ENCODE results near the gene AP1S2. TPM values are rescaled to one million over a fixed set of nuclear protein-coding genes. Genes with fewer than 3 reads are reported as not detected.
"Not testable (repeated sequence)": the region's sequence is repeated elsewhere in the genome, so short reads cannot be mapped to it uniquely, and the experiment has no call there.

Gene AP1S2
- total RNA-seq, 1 donor, result 18.9 TPM

DNA sequence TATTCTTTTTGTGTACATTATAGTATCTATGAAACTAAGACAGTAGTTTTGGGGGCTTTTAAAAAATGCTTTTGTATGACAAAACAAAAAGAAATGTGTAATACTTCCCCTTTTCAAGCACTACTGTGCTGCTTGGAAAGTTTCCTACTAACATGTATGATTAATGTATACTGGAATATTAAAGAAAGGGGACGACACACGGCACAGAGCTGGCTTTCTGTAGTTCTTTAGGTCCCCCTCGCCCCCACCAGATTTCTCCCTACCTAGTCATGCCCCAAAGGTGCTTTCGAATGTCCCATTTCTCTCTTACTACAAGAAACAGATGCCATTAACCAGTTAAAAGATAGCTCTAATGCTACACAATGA is 1.6 kb upstream of the AP1S2 start:
- DNase-seq (ENCODE audit: low read depth in 2 of 3, low spot score in 2 of 3), result peak in 2 of 3 donors; percentile 23 to 45

DNA sequence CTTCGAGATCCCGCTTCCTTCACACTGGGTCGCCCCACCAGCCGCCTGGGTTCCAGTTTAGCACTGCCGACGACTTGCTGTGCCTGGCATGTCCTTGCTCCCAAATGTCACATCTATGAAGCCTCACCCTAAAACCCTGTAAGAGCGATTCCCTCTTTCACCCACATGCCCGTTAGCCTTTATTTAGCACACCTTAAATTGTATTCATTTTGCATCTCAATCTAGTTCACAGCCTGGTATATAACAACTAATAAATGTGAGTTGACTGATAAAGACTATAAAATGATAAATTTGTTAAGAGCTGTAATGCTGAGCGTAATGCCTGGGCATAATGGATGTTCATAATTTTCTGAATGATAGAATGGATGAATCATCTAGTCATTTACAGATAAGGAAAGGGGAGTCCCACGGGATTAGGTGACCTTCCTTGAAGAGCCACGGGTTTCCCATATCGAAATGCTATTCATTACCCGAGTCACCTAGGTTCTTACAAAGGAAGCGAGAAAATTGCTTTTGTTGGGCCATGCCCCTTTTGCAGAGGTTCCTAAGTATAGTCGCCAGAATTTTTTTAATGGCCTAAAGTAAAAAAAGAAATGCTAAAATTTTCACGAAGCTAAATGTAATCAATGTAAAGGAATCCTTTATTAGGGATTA is 1.1 kb upstream of the AP1S2 start:
- DNase-seq (ENCODE audit: low read depth in 2 of 3, low spot score in 2 of 3), result peak in 2 of 3 donors; percentile 4 to 16

DNA sequence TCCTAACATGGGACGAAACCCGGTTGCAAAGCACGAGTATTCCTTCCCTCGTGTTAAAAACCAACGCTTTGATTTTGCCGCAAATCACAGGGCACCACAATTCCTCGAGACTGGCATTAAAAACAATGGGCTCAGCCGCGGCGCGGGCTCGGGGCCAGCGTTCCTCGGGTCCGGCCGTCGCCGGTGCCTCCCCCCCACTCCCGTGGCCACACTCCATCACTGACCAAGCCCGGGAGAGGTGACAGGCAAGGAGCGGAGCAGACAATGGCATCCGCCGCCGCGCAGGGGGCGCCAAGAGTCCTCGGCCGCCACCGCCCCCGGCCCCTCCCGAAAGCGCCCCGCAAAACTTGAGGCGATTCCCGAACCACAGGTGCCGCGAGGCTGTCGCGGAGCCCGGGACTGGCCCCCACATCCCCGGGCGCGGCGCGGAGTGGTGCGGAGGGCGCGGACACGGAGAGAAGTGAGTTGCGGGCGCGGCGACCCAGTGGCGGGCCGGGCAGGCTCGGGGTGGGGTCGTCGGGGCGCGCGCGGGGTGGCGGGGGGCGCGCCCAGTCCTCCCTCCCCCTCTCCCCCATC is 445 bp downstream of the AP1S2 start:
- peak; percentile 17 to 50 (median 42) for DNase-seq (ENCODE audit: low read depth in 2 of 3, low spot score in 2 of 3)

DNA sequence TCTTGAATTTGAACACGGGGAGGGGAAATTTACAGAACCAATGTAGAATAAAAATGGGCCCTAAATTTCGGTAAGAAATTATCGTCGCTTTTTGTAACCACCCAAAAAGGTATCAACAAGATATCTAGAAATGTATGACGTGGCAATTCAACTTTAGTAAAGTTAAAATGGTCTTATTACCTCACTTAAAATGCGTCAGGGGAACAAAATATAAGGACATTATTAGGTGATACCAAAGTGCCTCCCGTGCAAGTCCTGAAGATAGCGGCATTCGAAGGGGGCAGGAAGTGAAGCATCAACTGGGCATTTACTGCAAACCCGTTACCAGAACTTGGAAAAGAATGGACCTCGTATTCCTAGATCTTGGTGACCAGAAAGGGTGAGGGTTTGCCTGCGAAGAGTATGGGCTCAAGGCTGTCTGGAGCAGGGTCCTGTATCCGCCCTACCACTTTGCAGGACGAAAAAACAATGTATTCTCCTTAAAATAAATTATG is 980 bp downstream of the AP1S2 start:
- no peak for DNase-seq (ENCODE audit: low read depth in 2 of 3, low spot score in 2 of 3)

DNA sequence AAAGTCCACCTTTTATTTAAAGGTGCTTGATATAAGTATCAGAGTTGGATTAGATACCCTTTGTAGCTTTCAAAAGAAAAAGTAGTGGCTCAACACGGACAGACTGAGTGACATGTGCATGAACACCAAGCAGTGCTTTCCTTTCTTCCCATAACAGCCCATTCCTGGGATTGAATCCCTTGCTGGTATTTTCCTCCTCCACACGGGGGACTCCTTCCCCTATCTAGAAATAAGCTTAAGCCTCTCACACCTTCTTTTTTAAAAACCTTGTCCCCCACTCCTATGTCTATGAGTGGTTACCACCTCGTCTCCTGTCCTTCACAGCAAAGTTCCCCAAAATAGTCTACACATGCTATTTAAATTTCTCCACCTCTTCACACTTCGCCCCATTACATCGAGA is 5.1 kb downstream of the AP1S2 start:
- DNase-seq (ENCODE audit: low read depth in 2 of 3, low spot score in 2 of 3), result no peak

DNA sequence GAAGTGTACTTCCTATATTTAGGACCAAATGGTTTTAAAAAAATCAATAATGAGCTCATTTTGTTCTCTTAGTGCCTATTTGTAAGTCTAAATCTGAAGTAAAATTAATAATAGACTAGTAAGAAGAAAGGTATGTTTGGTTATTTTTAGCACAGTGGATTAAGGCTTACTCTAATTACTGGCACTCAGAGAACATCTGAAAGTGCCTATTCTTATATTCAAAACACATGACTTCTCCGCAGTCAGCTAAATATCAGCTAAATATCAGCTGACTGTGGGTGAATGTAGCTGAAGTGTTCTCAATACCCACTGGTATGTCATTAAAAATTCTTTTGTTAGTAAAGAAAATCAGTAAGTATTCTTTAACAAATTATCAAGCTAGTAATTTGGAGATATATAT is 6.0 kb downstream of the AP1S2 start:
- no peak for DNase-seq (ENCODE audit: low read depth in 2 of 3, low spot score in 2 of 3)

DNA sequence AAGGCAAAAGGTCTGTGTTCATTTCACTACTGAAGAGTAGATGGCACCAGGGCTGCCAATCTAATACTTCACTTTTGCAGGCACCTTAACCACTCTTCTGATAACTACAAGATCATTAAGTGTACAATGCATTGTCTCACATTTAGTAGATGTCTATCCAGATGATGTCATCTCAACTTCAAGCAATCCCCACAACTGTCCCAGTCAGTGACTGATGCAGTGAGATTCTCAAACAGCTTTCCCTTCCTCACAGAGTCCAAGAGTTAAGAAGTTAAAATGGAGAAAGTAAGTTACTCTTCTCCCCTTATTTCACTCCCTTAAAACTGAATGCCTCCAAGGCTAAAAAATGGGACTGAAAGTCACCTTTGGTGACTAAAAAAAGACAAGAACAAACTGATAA is 10.7 kb downstream of the AP1S2 start:
- DNase-seq (ENCODE audit: low read depth in 2 of 3, low spot score in 2 of 3), result no peak

DNA sequence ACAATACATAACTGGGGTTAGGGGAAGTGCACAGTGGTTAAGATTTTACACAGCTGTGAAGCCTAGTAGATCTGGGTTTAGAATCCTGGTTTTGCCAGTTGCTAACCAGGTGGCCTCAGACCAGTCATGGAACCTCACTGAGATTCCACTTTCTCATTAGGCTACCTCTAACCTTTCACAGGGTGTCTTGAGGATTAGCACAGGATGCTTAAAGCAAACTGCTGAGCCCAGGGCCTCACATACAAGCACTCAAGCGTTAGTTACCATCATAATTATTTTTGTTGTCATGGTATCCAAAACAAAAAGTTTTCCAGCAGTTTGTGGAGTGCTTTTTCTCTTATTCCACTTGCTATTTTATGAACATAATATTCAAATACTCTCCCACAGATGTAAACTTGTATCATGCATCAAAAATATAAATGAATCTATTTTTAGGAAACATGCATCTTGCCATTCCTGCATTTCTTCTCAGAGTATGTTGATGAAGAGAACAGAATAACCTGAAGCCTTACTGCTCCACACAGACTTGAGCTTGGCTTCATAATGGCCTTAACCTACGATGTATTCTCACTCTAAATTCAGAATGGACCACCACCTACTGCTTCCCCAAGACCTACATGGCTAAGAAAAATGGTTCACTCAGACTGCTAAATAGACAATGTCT is 12.6 kb downstream of the AP1S2 start:
- DNase-seq (ENCODE audit: low read depth in 2 of 3, low spot score in 2 of 3), result no peak

DNA sequence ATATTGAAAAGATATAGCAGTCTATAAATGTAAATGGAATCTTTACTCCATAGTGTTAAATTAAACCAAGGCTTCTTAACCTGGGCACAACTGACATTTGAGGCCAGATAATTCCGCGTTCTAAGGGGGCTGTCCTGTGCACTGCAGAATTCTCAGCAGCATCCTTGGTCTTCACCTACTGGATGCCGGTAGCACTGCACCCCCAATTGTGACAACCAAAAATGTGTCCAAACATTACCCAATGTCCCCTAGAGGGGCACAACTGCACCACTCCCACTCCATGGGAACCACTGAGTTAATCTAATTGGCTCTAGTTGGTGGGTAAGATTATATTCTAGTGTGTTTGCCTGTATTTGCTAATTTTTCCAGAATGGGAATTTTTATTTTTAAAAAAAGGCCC is 16.6 kb downstream of the AP1S2 start:
- DNase-seq (ENCODE audit: low read depth in 2 of 3, low spot score in 2 of 3), result peak in 2 of 3 donors; percentile 21 to 46

DNA sequence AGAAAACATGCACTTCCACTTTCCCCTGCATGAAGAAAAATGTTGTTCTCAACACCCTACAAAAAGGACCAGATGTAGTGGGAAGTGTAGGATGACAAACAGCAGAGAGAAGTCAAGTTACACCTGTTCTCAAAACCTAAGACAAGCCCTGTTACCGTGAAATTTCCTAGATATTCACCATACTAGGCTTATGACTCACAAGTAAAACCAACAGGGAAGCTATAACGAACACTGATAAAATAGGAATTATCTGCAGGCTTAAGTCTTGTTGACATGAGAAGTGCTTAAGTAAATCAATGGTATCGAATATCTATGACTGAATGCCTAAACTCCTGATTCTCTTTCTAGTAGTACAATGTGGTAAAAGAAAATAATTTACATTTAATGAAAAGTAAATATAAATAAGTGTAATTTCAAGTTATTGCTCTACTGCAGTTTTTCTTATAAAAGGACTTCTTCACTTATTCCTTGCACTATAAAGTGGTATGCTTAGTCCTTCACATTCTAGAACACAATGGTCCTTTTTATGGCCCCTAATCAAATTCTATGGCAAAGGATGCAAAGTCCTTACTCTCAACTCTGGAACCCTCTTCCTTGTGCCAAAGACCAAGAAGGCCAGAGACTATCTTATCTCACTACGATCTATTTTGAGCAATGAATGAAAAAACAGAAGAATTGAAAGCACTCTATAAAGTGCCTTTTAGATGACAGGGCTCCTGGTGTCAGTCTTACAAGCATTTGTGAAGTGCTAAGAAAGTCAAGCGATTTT is 19.6 kb downstream of the AP1S2 start:
- no peak for DNase-seq (ENCODE audit: low read depth in 2 of 3, low spot score in 2 of 3)

DNA sequence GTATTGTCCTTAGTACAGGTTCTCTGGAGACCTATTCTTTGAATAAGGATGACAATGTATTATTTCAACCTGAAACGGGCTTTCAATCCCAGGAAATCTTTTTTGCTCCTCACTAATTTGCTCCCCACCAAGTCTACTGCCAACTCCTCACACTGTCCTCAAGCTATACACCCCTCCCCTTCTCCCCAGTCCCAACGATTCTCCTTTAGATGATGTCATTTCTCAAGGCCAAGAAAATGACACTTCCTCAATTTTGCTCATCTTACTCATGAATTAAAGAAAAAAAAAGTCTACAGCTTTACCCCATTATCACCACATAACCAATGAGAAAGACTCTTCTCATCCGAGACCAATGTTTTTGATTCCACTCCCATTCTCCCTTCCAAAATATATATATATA is 20.6 kb downstream of the AP1S2 start:
- peak in 2 of 3 donors; percentile 10 to 21 for DNase-seq (ENCODE audit: low read depth in 2 of 3, low spot score in 2 of 3)

DNA sequence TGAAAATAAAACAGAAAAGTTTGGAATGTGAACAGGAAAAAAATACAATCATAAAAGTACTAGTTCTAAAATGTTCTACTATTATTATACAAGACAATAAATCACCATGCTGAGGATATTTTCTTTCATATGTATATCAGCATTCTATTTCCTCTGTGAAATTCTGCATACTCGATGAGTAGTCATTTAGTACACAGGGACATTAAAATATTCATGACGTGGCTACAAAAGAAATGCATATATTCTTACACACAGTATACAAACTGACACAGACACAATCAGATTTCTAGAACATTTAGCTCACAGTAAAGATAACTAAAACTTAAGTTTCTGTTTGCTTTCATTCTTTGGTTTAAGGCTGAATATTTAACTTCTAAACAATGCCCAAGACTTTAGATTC is 23.3 kb downstream of the AP1S2 start:
- not testable (repeated sequence) for DNase-seq (ENCODE audit: low read depth in 2 of 3, low spot score in 2 of 3)

DNA sequence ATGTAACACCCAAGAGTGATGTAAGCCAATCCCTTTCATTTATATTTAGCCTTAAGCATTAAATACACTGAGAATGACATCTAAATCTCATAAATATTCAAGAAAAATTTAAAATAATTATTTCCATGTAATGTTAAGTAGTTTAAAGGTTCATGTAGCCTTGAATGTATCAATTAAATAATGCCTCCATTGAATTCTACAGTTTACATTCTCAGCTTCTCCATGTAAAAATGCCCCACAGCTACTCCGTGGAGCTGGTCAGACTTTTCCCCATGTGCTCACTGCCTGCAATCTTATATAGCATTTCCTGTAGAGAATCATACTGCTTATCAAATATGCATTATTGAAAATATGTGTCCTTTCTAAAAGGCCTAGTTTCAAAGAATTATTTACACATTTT is 25.4 kb downstream of the AP1S2 start:
- DNase-seq (ENCODE audit: low read depth in 2 of 3, low spot score in 2 of 3), result no peak

DNA sequence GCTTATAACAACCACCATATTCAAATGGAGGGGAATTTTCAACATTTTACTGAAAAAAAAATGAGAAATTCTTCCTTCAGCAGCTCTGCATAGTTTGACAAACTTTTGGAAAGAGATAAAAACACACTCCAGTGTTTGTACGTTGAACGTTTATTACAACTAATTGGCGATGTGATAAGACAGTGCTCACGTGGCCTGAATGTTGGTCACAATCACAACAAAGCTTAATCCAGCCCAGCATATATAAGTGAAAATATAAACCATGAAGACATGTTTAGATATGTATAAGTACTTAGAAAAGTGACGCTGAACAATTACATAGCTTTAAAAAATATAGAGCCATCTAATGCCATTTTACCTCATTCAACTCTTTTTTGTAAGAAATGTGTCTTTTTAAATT is 28.7 kb downstream of the AP1S2 start:
- no peak for DNase-seq (ENCODE audit: low read depth in 2 of 3, low spot score in 2 of 3)

DNA sequence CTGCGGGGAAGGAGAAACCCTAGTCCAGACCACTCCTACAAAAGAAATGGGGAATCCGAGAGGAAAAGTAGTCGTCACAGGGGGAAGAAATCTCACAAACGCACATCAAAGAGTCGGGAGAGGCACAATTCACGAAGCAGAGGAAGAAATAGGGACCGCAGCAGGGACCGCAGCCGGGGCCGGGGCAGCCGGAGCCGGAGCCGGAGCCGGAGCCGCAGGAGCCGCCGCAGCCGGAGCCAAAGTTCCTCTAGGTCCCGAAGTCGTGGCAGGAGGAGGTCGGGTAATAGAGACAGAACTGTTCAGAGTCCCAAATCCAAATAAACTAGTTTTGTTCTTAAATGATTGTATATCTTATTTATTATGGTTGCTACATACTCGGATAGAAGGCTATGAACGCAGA is 31.7 kb downstream of the AP1S2 start:
- DNase-seq (ENCODE audit: low read depth in 2 of 3, low spot score in 2 of 3), result no peak

DNA sequence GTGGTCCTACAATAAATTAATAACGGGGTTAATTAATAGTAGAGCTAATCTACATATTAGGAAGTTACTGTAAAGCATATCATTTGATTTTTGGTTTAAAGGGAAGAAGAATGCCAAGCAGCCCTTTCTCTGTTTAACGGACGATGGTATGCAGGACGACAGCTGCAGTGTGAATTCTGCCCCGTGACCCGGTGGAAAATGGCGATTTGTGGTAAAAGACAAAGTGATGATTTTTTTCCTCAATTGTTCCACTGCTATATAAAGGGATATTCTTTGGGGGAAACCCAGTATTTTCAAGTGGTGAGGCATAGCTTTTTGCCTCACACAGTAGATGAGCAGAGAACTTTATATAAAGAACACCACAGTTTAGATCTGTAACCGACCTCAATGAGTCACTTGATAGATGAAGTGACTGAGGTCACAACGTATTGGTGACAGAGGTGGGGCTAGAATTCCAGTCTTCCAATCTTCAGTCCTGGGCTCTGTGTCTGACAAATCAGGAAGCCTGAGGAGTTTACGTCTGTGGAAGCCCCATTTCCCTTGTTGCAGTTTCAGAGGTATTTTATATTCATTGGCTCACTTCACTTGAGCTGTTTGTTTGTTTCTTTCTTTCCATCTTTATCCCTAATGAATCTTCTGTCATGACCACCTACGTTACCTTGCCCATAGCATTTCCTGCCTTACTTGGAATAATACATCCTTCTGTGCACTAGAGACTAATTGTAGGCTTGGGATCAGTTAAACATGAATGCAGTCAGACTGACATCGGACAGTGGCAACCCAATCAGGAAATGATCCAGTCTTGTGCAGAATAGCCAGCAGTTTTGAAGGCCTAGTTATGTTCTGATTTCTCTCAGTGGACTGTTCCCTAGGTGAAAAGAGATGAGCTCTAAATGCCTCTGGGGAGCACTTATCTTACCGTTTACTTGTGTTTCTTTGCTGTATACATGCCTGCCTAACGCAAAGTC is 34.2 kb downstream of the AP1S2 start:
- no peak for DNase-seq (ENCODE audit: low read depth in 2 of 3, low spot score in 2 of 3)

DNA sequence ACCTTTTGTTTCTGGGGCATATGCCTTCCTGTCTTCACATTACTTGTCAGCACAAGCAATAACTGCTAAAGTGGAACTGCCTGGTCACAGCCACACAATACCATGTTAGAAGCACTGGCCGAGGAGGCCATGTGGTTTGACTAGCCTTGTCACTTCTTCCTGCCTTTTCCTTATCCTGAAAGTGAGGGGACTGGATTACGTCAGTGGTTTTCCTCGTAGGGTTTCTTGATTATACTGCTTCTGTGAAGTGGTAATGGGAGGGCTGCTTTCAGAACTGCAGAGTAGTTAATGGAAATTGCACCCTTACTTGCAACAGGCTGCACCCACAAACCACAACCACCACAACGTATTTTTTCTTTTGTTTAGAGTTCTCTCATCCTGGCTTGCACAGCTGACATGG is 37.7 kb downstream of the AP1S2 start:
- DNase-seq (ENCODE audit: low read depth in 2 of 3, low spot score in 2 of 3), result peak in 2 of 3 donors; percentile 9 to 10

DNA sequence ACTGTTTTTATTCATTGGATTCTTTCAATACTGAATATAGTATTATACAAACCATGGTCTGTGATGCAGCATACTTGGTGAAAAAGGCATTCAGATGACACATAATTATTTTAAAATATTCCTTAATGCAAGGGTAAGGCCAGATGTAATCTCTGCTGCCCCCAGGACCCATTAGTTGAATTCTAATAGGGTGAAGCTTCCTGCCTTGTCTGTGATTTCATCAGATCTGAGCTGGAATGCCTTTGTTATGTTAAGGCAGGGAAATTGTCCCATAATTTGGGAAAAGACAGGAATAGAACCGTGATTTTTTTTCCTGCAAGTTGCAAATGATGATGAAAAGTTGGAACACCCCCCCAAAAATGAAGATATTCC is 38.2 kb downstream of the AP1S2 start:
- DNase-seq (ENCODE audit: low read depth in 2 of 3, low spot score in 2 of 3), result no peak

DNA sequence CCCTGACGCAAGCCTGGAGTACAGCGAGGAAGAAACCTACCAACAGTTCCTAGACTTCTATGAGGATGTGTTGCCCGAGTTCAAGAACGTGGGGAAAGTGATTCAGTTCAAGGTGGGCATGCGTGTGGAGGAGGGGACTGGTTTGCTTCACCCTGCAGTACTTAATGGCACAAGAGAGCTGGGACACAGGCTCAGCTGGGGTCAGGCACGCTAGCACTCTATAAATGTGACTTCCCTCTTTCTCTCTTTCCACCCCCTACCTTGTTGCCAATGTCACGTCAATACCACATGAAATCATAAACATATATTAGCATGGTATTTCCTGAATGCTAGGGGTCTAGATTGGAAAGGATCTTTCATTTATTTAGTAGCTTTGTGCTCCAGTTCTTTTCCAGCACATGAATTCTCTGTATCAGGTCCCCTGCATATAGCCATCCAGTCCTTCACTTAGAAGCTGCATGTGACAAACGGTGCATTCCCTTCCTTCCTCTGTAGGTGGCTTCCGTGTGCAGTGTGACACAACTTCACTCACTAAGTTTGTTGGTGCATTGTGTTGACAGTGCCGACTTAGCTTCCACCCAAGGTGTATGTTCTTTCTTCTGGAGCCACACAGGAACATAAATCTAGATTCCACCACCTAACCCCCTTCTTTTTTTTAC is 38.7 kb downstream of the AP1S2 start:
- peak in 2 of 3 donors; percentile 20 to 46 for DNase-seq (ENCODE audit: low read depth in 2 of 3, low spot score in 2 of 3)
